Measurements from ENCODE around the gene WWOX. TPM values are rescaled to one million over a fixed set of nuclear protein-coding genes. Genes with fewer than 3 reads are reported as not detected.

WWOX gene
- total RNA-seq, 2 experiments from 2014 or later: 19.1 to 23.7 TPM

DNA sequence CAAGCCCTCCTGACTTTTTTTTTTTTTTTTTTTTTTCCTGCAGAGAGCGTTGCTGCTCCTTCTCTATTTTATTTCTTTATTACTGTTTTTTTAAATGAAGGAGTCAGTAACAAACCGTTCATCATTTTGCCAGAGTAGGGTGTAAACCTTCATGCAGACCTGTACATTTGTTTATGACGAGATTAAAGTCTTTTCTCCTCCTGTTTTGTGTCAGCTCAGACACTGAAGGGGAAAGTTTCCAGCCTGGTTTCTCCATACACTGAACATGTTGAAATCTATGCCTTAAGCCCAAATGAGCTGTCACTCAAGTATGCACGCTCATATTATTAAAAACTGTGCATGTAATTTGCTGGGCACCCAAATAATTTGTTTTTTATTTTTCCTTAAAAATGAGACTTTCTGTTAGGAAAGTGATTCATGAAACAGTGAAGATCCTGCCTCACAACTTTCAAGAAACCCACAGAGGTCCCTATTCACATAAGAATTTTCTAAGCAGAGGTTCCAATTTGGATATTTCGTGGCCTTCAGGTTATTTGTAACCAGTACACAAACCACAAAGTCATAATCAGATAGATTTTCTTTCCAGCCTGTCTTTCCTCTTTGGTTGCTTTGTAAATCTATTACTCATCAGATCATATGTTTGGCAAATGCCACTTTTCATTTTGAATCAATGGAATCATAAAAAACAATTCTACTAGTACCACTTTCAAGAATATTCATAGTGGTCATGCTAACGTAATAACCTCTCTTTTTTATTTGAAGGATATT lies 800.8 kb downstream of the WWOX start:
- Mint-ChIP-seq H3K27me3 (no peaks in the 10 kb centered on the region), H3K4me1 (ENCODE audit: low read depth) (peaks cover 34% of the 10 kb centered on the region), H3K36me3 (ENCODE audit: low read depth) (no peaks in the 10 kb centered on the region), H3K9me3 (no peaks in the 10 kb centered on the region), H3K4me3 (no peak overlapping the region), H3K27ac (peak overlapping the region; percentile 13)
- POLR2A ChIA-PET: interaction anchor here (0.6 kb wide), 1 partner anchor 194 kb away, joined by 4 read pairs; no protein-coding TSS in a partner anchor
- intact Hi-C loops (cut with micrococcal nuclease): no loop called here
- DNase-seq (peak; percentile 7), ATAC-seq (peak; percentile 45)
- CTCF ChIA-PET: no interaction called here
- no peak for TF ChIP-seq CTCF (IDR thresholded peaks at IDR 0.05)

- no peaks in the 10 kb centered on the region for H3K36me3 Mint-ChIP-seq (ENCODE audit: low read depth)
- ATAC-seq (no peak), DNase-seq (no peak)
- CTCF ChIA-PET: no interaction called here
- H3K9me3 Mint-ChIP-seq: no peaks in the 10 kb centered on the region
- POLR2A ChIA-PET: no interaction called here
- no peak overlapping the region for H3K4me3 Mint-ChIP-seq
- intact Hi-C loops (cut with micrococcal nuclease): no loop called here
- no peaks in the 10 kb centered on the region for H3K27me3 Mint-ChIP-seq
- TF ChIP-seq CTCF (IDR thresholded peaks at IDR 0.05): no peak
- peaks cover 29% of the 10 kb centered on the region for H3K4me1 Mint-ChIP-seq (ENCODE audit: low read depth)
- H3K27ac Mint-ChIP-seq: peak overlapping the region; percentile 58
These were observed 801.5 kb downstream of the WWOX start for GRCh38 chr16:78900966-78901365.

DNA sequence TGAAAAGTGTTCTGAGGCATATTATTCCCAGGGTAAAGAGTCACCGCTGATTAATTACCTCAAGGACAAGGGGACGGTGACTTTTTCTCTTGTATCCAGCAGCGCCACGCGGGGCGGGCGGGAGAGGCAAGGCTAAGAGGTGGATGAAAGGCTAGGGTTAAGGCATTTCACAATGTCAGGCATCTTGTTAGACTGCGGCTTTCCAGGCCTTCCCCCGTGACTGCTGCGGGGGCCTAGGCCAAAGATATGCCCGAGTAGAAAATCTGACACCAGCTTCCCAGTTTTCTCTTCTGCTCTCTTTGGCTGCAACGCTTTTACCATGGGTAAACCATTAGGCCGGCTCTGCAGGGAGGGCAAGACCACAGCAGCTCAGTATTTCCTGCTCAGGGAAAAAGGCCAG lies 802.9 kb downstream of the WWOX start:
- Mint-ChIP-seq H3K27me3 (no peaks in the 10 kb centered on the region), H3K36me3 (ENCODE audit: low read depth) (peaks cover 2% of the 10 kb centered on the region), H3K4me3 (no peak overlapping the region), H3K27ac (no peak overlapping the region), H3K4me1 (ENCODE audit: low read depth) (peaks cover 27% of the 10 kb centered on the region), H3K9me3 (no peaks in the 10 kb centered on the region)
- DNase-seq: no peak
- TF ChIP-seq CTCF (IDR thresholded peaks at IDR 0.05): no peak
- CTCF ChIA-PET: no interaction called here
- ATAC-seq: no peak
- POLR2A ChIA-PET: no interaction called here
- intact Hi-C loops (cut with micrococcal nuclease): no loop called here

- DNase-seq (no peak), ATAC-seq (no peak)
- Mint-ChIP-seq H3K9me3 (no peaks in the 10 kb centered on the region), H3K4me3 (no peak overlapping the region), H3K36me3 (ENCODE audit: low read depth) (peaks cover 2% of the 10 kb centered on the region), H3K27ac (no peak overlapping the region), H3K27me3 (no peaks in the 10 kb centered on the region), H3K4me1 (ENCODE audit: low read depth) (peaks cover 21% of the 10 kb centered on the region)
- no peak for TF ChIP-seq CTCF (IDR thresholded peaks at IDR 0.05)
- POLR2A ChIA-PET: no interaction called here
- intact Hi-C loops (cut with micrococcal nuclease): no loop called here
- CTCF ChIA-PET: no interaction called here
These were observed 803.8 kb downstream of the WWOX start for GRCh38 chr16:78903237-78903636.

- DNase-seq: no peak
- no peaks in the 10 kb centered on the region for H3K27me3 Mint-ChIP-seq
- ATAC-seq: no peak
- intact Hi-C loops (cut with micrococcal nuclease): no loop called here
- H3K9me3 Mint-ChIP-seq: no peaks in the 10 kb centered on the region
- H3K36me3 Mint-ChIP-seq (ENCODE audit: low read depth): peaks cover 2% of the 10 kb centered on the region
- TF ChIP-seq CTCF (IDR thresholded peaks at IDR 0.05): no peak
- H3K4me3 Mint-ChIP-seq: no peak overlapping the region
- peaks cover 18% of the 10 kb centered on the region for H3K4me1 Mint-ChIP-seq (ENCODE audit: low read depth)
- CTCF ChIA-PET: no interaction called here
- H3K27ac Mint-ChIP-seq: no peak overlapping the region
- POLR2A ChIA-PET: no interaction called here
These were observed 804.4 kb downstream of the WWOX start for GRCh38 chr16:78903843-78904242.

Data from activated CD8-positive, alpha-beta T cell treated with anti-CD3 and anti-CD28 coated beads for 36 hours (primary cell).